Measurements from ENCODE around the gene WDR36. TPM values are rescaled to one million over a fixed set of nuclear protein-coding genes. Genes with fewer than 3 reads are reported as not detected.

WDR36 gene
- polyA plus RNA-seq, 1 of the 3 experiments (the other 2 are of a cell fraction): 6.7 TPM

- H3K4me1 ChIP-seq (ENCODE audit: control insufficient read depth in 1 of 2, insufficient read depth in 2 of 2, low read depth in 1 of 2, low read length in 1 of 2): no peaks in the 10 kb centered on the region; a peak in 1 of 4 replicates
- no peaks in the 10 kb centered on the region for H3K79me2 ChIP-seq (ENCODE audit: insufficient read depth)
- no peak overlapping the region for H2AFZ ChIP-seq (ENCODE audit: low read depth)
- no peaks in the 10 kb centered on the region for H3K36me3 ChIP-seq (replicated peaks in 1 of 2; ENCODE audit: control insufficient read depth in 1 of 2, insufficient read depth in 2 of 2, low read length in 1 of 2)
- DNase-seq: no peak
- no peaks in the 10 kb centered on the region for H3K27me3 ChIP-seq (ENCODE audit: insufficient read depth)
- no peaks in the 10 kb centered on the region for H3K9me2 ChIP-seq
- H3K27ac ChIP-seq (ENCODE audit: low read depth in 2 of 2, low read length in 1 of 2): no peak overlapping the region
- no peak overlapping the region for H3K4me3 ChIP-seq (ENCODE audit: low read depth in 2 of 2, low read length in 1 of 2)
- H3F3A ChIP-seq (replicated peaks; ENCODE audit: insufficient read depth): no peaks in the 10 kb centered on the region
- H4K20me1 ChIP-seq (ENCODE audit: insufficient read depth): no peaks in the 10 kb centered on the region
- H3K9me3 ChIP-seq: no peaks in the 10 kb centered on the region
- 0% methylated on average over 1 of the region's 1 CpG for WGBS (ENCODE audit: low lambda C conversion rate)
- TF ChIP-seq EP300 (IDR thresholded peaks at IDR 0.05; ENCODE audit: borderline replicate concordance in 1 of 2, low read depth in 1 of 2, low read length in 1 of 2) (no peak), NFIC (IDR thresholded peaks at IDR 0.05; ENCODE audit: borderline replicate concordance) (no peak), REST (IDR thresholded peaks at IDR 0.05; ENCODE audit: low read depth, low read length) (no peak)
- CTCF ChIA-PET: interaction anchor here (1.9 to 3.0 kb wide), 3 partner anchors 10 to 289 kb away, joined by 5 to 22 read pairs (median 5); partner anchors contain the start of gene CAMK4
- no peak overlapping the region for H3K4me2 ChIP-seq
- no peak overlapping the region for H3K9ac ChIP-seq
- POLR2A ChIA-PET: no interaction called here
Measured at GRCh38 chr5:111168608-111169007, 76.5 kb downstream of the WDR36 start.

- Histone ChIP-seq H3K27ac (ENCODE audit: low read depth in 2 of 2, low read length in 1 of 2) (no peak overlapping the region), H3K4me3 (ENCODE audit: low read depth in 2 of 2, low read length in 1 of 2) (no peak overlapping the region), H3K4me2 (no peak overlapping the region), H3K27me3 (ENCODE audit: insufficient read depth) (no peaks in the 10 kb centered on the region), H3K79me2 (ENCODE audit: insufficient read depth) (no peaks in the 10 kb centered on the region), H3K9ac (no peak overlapping the region), H3K9me3 (no peaks in the 10 kb centered on the region), H3K36me3 (replicated peaks in 1 of 2; ENCODE audit: control insufficient read depth in 1 of 2, insufficient read depth in 2 of 2, low read length in 1 of 2) (no peaks in the 10 kb centered on the region), H4K20me1 (ENCODE audit: insufficient read depth) (no peaks in the 10 kb centered on the region), H3K4me1 (ENCODE audit: control insufficient read depth in 1 of 2, insufficient read depth in 2 of 2, low read depth in 1 of 2, low read length in 1 of 2) (no peaks in the 10 kb centered on the region; a peak in 1 of 4 replicates), H3K9me2 (no peaks in the 10 kb centered on the region), H3F3A (replicated peaks; ENCODE audit: insufficient read depth) (no peaks in the 10 kb centered on the region), H2AFZ (ENCODE audit: low read depth) (no peak overlapping the region)
- TF ChIP-seq USF2 (IDR thresholded peaks at IDR 0.05; ENCODE audit: borderline replicate concordance, low read depth, low read length) (no peak), CHD2 (IDR thresholded peaks at IDR 0.05; ENCODE audit: low read length, partially characterized antibody) (no peak), YY1 (IDR thresholded peaks at IDR 0.05; ENCODE audit: low read depth) (no peak), TAF1 (IDR thresholded peaks at IDR 0.05; ENCODE audit: borderline replicate concordance, low read depth, low read length) (no peak), RFX5 (IDR thresholded peaks at IDR 0.05; ENCODE audit: low read length) (no peak), ZBTB33 (IDR thresholded peaks at IDR 0.05; ENCODE audit: borderline replicate concordance, low read depth) (no peak), GABPA (IDR thresholded peaks at IDR 0.05; ENCODE audit: low read depth) (no peak)
- WGBS (ENCODE audit: low lambda C conversion rate): 79% methylated on average over 2 of the region's 2 CpGs
- no peak for DNase-seq
- CTCF ChIA-PET: interaction anchor here (0.8 to 3.0 kb wide), 4 partner anchors 11 to 308 kb away, joined by 3 to 22 read pairs (median 6); partner anchors contain the start of gene CAMK4
- POLR2A ChIA-PET: no interaction called here
Measured at GRCh38 chr5:111169269-111169668, 77.1 kb downstream of the WDR36 start.

Measured in SK-N-SH (cell line).